ENCODE measurements around the gene CLDN9.

The CLDN9 gene

GRCh38 chr16:3059723-3060242 is 47.1 kb downstream of the CLDN9 start:
- Histone ChIP-seq H3K9me3 (ENCODE audit: severe bottlenecking) (no peaks in the 10 kb centered on the region), H3K27me3 (ENCODE audit: insufficient read depth, low read depth, severe bottlenecking) (no peaks in the 10 kb centered on the region), H3K36me3 (no peaks in the 10 kb centered on the region), H3K27ac (peak overlapping the region; percentile 45), H3K4me3 (ENCODE audit: low read depth, low read length) (peak overlapping the region; percentile 33)
- no peak for TF ChIP-seq CTCF (IDR thresholded peaks at IDR 0.05; ENCODE audit: low read depth, low read length)
- no peak for DNase-seq

GRCh38 chr16:3060339-3061127 is 47.8 kb downstream of the CLDN9 start:
- H3K9me3 ChIP-seq (ENCODE audit: severe bottlenecking): no peaks in the 10 kb centered on the region
- H3K36me3 ChIP-seq: no peaks in the 10 kb centered on the region
- peak; percentile 83 for DNase-seq
- H3K27me3 ChIP-seq (ENCODE audit: insufficient read depth, low read depth, severe bottlenecking): no peaks in the 10 kb centered on the region
- H3K27ac ChIP-seq: peak overlapping the region; percentile 45
- TF ChIP-seq CTCF (IDR thresholded peaks at IDR 0.05; ENCODE audit: low read depth, low read length): no peak
- no peak overlapping the region for H3K4me3 ChIP-seq (ENCODE audit: low read depth, low read length)

- H3K27me3 ChIP-seq (ENCODE audit: insufficient read depth, low read depth, severe bottlenecking): no peaks in the 10 kb centered on the region
- H3K9me3 ChIP-seq (ENCODE audit: severe bottlenecking): no peaks in the 10 kb centered on the region
- DNase-seq: no peak
- TF ChIP-seq CTCF (IDR thresholded peaks at IDR 0.05; ENCODE audit: low read depth, low read length): no peak
- H3K27ac ChIP-seq: no peak overlapping the region
- H3K4me3 ChIP-seq (ENCODE audit: low read depth, low read length): no peak overlapping the region
- no peaks in the 10 kb centered on the region for H3K36me3 ChIP-seq
Observed at GRCh38 chr16:3062553-3062952, 49.8 kb downstream of the CLDN9 start.

- H3K9me3 ChIP-seq (ENCODE audit: severe bottlenecking): no peaks in the 10 kb centered on the region
- no peak overlapping the region for H3K27ac ChIP-seq
- TF ChIP-seq CTCF (IDR thresholded peaks at IDR 0.05; ENCODE audit: low read depth, low read length): no peak
- DNase-seq: no peak
- H3K4me3 ChIP-seq (ENCODE audit: low read depth, low read length): no peak overlapping the region
- H3K36me3 ChIP-seq: no peaks in the 10 kb centered on the region
- no peaks in the 10 kb centered on the region for H3K27me3 ChIP-seq (ENCODE audit: insufficient read depth, low read depth, severe bottlenecking)
Observed at GRCh38 chr16:3063625-3064386, 51.1 kb downstream of the CLDN9 start.

Data from WERI-Rb-1 (cell line).